ENCODE measurements around the gene MITF. TPM values are rescaled to one million over a fixed set of nuclear protein-coding genes. Genes with fewer than 3 reads are reported as not detected.

Gene MITF
- total RNA-seq, 1 experiment from 2014 or later: 1.9 TPM

GRCh38 chr3:69700949-69701348 is 38.3 kb upstream of the MITF start:
- intact Hi-C loops (cut with micrococcal nuclease): no loop called here
- CTCF ChIA-PET: no interaction called here
- Histone ChIP-seq H3K9me2 (ENCODE audit: insufficient read depth) (no peaks in the 10 kb centered on the region), H3K27me3 (ENCODE audit: insufficient read depth, low read length) (peaks cover 3% of the 10 kb centered on the region; the same call in 1 of the 2 replicates), H3K9me3 (ENCODE audit: control insufficient read depth in 1 of 2, insufficient read depth in 1 of 2, low read depth in 1 of 2, low read length in 2 of 2) (no peaks in the 10 kb centered on the region), H2AFZ (ENCODE audit: low read depth, low read length, poor library complexity, severe bottlenecking) (no peak overlapping the region), H3K36me3 (ENCODE audit: control insufficient read depth in 1 of 2, insufficient read depth in 2 of 2, low read length in 2 of 2) (no peaks in the 10 kb centered on the region), H3K9ac (ENCODE audit: low read length) (no peak overlapping the region), H3K4me2 (ENCODE audit: low read length) (no peak overlapping the region), H3K4me3 (replicated peaks in 1 of 2; ENCODE audit: low read depth in 1 of 2, low read length in 2 of 2) (no peak overlapping the region), H4K20me1 (ENCODE audit: insufficient read depth) (no peaks in the 10 kb centered on the region), H3K79me2 (ENCODE audit: insufficient read depth, low read length) (no peaks in the 10 kb centered on the region), H3K27ac (ENCODE audit: low read depth, low read length) (no peak overlapping the region), H3K4me1 (ENCODE audit: control insufficient read depth in 1 of 2, insufficient read depth in 2 of 2, low read length in 2 of 2) (no peaks in the 10 kb centered on the region)
- no peak for TF ChIP-seq ZFX (IDR thresholded peaks at IDR 0.05)
- RAD21 ChIA-PET (ENCODE audit: low non-redundant PET in 1 of 2, low total read pairs in 2 of 2, uncharacterized antibody in 2 of 2, unreplicated experiment in 2 of 2): no interaction called here
- DNase-seq (ENCODE audit: low read depth, low spot score) (no peak), ATAC-seq (no peak)
- POLR2A ChIA-PET: no interaction called here
- no TSS peak for BruUV-seq (replicated peaks)

GRCh38 chr3:69710153-69710977 is 28.9 kb upstream of the MITF start:
- RAD21 ChIA-PET (ENCODE audit: low non-redundant PET in 1 of 2, low total read pairs in 2 of 2, uncharacterized antibody in 2 of 2, unreplicated experiment in 2 of 2): no interaction called here
- no peak for TF ChIP-seq FOSL1 (IDR thresholded peaks at IDR 0.05; ENCODE audit: low read depth)
- TF ChIP-seq YY1 (IDR thresholded peaks at IDR 0.05; ENCODE audit: extremely low read depth, insufficient replicate concordance, low read depth, low read length): no peak
- TF ChIP-seq TCF7L2 (IDR thresholded peaks at IDR 0.05; ENCODE audit: borderline replicate concordance, extremely low read depth, insufficient read depth, insufficient read length): no peak
- no peak for TF ChIP-seq EZH2phosphoT487 (IDR thresholded peaks at IDR 0.05; ENCODE audit: borderline replicate concordance)
- no peak for TF ChIP-seq CBX3 (IDR thresholded peaks at IDR 0.05; ENCODE audit: low read depth)
- TF ChIP-seq MAX (IDR thresholded peaks at IDR 0.05): no peak
- TF ChIP-seq EGR1 (IDR thresholded peaks at IDR 0.05; ENCODE audit: low read depth): no peak
- TF ChIP-seq POLR2AphosphoS5 (IDR thresholded peaks at IDR 0.05; ENCODE audit: low read depth, low read length): no peak
- no peak for TF ChIP-seq ELF1 (IDR thresholded peaks at IDR 0.05; ENCODE audit: borderline replicate concordance, low read depth)
- TF ChIP-seq POLR2A (IDR thresholded peaks at IDR 0.05; ENCODE audit: borderline replicate concordance, extremely low read depth, insufficient read depth, insufficient read length): no peak
- no peak for TF ChIP-seq ATF3 (IDR thresholded peaks at IDR 0.05)
- no peak for TF ChIP-seq ZBTB33 (IDR thresholded peaks at IDR 0.05; ENCODE audit: extremely low read depth, insufficient replicate concordance, low read length)
- no peak for TF ChIP-seq REST (IDR thresholded peaks at IDR 0.05; ENCODE audit: low read depth)

More at GRCh38 chr3:69710153-69710977, 28.9 kb upstream of the MITF start:
- POLR2A ChIA-PET: no interaction called here
- H3K4me3 ChIP-seq (replicated peaks in 1 of 2; ENCODE audit: low read depth in 1 of 2, low read length in 2 of 2): no peak overlapping the region
- no peak for ATAC-seq
- H3K9me2 ChIP-seq (ENCODE audit: insufficient read depth): no peaks in the 10 kb centered on the region
- H3K79me2 ChIP-seq (ENCODE audit: insufficient read depth, low read length): no peaks in the 10 kb centered on the region
- DNase-seq (ENCODE audit: low read depth, low spot score): no peak
- no peaks in the 10 kb centered on the region for H3K9me3 ChIP-seq (ENCODE audit: control insufficient read depth in 1 of 2, insufficient read depth in 1 of 2, low read depth in 1 of 2, low read length in 2 of 2)
- intact Hi-C loops (cut with micrococcal nuclease): no loop called here
- no peak overlapping the region for H3K27ac ChIP-seq (ENCODE audit: low read depth, low read length)
- no peaks in the 10 kb centered on the region for H4K20me1 ChIP-seq (ENCODE audit: insufficient read depth)
- H2AFZ ChIP-seq (ENCODE audit: low read depth, low read length, poor library complexity, severe bottlenecking): no peak overlapping the region
- H3K4me1 ChIP-seq (ENCODE audit: control insufficient read depth in 1 of 2, insufficient read depth in 2 of 2, low read length in 2 of 2): no peaks in the 10 kb centered on the region
- no peak overlapping the region for H3K4me2 ChIP-seq (ENCODE audit: low read length)
- no TSS peak for BruUV-seq (replicated peaks)
- H3K9ac ChIP-seq (ENCODE audit: low read length): no peak overlapping the region
- H3K27me3 ChIP-seq (ENCODE audit: insufficient read depth, low read length): peaks cover 12% of the 10 kb centered on the region; the same call in 1 of the 2 replicates
- CTCF ChIA-PET: no interaction called here
- H3K36me3 ChIP-seq (ENCODE audit: control insufficient read depth in 1 of 2, insufficient read depth in 2 of 2, low read length in 2 of 2): no peaks in the 10 kb centered on the region

Data from HCT116 (cell line).